Renal cortex interstitium (tissue), 11 donors: Measurements from ENCODE around the gene TMEM190. TPM values are rescaled to one million over a fixed set of nuclear protein-coding genes. Genes with fewer than 3 reads are reported as not detected.

Source experiments
- DNase-seq, 11 donors: peaks; one replicate each; pipeline ENCODE4 v3.0.0-alpha.2; 2013; ENCODE audit warnings: low read depth in 9 of 11, low spot score in 4 of 11; ENCODE audit errors: extremely low read depth in 1 of 11
- polyA plus RNA-seq, 3 donors: library from polyadenylated mRNA; unstranded; fragments of 120-200 nt; gene quantifications; one replicate each; pipeline ENCODE4 v1.2.1, GENCODE V29; 2013; ENCODE audit not compliant: insufficient read length in 3 of 3

Gene TMEM190
- polyA plus RNA-seq, 3 donors = 0.17 to 1.1 TPM; not detected in 1

DNA sequence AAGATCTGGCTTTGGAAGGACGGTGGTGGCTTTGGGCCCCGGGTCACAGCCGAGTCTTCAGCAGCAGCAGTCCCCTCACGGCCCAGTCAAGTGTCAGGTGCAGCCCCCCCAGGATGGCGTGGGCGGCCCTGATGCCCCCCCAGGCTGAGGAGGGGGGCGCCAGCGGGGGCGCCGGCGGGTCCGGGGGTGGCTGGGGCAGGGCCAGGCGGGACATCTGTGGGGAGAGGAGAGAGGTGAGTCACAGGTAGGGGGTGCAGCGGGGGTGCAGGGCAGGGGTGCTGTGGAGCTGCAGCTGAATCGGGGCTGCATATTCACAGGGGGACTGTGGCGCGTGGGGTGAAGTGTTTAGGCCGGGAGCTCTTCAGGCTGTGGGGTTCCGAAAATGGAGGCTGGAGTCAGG is 10.7 kb upstream of the TMEM190 start:
- no peak for DNase-seq

DNA sequence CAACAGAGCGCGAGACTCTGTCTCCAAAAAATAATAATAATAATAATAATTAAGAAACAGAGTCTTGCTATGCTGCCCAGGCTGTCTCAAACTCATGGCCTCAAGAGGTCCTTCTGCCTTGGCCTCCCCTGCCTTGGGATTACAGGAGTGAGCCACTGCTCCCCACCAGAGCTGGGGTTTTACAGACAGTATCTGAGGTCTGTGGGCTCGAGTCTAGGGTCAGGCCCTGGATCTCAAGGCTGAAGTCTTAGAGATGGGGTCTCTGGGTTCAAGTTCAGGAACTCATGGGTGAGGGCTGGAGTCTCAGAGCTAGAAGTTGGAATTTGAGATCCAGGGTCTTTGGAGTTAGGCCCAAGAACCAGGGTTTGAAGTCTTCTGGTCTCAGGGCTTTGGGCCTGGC is 9.8 kb upstream of the TMEM190 start:
- no peak for DNase-seq

DNA sequence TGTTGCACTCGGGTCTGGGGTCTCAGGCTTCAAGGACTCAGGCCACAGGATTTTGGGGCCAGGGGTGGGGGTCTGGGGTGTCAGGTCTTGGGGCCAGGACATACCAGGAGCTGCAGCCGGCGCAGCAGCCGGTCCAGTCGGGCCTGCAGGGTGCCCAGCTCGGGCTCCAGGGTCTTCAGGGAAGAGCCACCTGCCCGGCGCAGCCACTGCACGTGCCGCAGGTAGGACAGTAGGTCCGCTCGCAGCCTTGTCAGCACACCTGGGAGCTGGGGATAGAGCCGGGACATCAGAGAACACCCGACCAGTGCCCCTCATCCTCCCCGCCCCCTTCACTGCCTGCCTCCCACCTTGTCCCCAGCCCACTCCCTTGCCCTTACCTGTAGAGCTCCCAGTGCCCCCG is 8.5 kb upstream of the TMEM190 start:
- no peak for DNase-seq

DNA sequence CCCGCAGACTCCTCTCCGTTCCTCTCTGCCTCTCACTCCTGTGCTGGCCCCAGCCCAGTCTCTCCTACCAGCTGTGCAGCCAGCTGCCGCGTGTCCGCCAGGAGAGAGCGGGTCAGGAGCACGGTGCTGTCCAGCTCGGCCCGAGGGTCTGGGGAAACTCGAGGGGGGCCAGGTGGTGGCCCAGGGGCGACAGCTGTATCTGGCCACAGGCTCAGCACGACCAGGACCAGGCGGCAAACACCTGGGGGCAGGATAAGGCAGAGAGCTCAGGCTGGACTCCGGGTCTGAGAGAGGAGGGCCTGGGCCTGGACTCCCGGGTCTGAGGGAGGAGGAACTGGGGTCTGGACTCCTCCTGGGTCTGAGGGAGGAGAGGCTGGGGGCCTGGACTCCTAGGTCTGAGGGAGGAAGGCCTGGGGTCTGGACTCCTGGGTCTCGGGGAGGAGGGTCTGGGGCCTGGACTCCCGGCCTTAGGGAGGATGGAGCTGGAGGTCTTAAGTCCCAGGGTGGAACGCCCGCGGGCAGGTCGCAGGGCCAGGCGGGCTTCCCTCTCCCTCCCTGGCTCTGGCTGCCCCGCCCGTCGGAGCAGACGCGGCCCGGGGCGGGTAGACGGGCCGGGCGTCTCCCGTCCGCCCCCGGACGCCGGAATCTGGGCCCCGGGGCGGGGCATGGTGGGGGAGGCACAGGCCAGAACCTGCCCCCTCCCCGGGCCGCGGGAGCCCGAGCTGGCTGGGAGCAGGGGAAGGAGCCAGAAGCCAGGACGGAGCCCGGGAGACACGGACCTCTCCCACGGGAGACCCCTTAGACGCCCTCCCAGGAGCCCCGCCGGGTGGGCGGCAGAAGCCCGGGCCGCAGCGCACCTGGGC is 7.7 kb upstream of the TMEM190 start:
- no peak for DNase-seq

DNA sequence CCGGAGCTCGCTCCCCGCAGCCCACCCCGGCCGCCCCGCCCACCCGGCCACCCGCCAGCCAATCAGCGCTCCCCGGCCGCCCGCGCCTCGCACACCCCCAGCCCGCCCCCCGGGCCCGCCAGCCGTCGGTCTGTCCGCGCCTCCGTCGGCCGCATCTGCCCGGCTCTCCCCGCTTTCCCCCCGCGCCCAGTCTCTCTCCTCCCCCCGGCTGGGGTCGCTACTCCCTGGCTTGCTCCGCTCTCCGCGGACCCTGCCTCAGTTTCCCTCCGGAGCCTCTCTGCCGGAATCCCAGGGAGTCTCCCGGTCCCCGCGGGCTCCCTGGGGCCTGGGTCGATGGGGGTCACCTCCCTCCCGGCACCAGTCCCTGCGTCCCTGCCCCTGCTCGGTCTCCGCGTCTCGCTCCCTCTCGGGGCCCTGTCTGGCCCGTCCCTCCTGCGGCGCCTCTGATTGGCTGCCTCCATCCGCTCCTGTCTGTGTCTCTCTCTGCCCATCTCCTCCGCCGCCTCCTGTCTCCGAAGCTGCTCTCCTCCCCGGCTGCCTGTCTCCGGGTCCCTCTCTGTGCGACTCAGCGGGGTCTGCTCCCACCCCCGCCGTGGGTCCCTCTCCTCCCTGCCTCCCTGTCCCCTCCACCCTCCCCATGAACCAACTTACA is 6.8 kb upstream of the TMEM190 start:
- no peak for DNase-seq

DNA sequence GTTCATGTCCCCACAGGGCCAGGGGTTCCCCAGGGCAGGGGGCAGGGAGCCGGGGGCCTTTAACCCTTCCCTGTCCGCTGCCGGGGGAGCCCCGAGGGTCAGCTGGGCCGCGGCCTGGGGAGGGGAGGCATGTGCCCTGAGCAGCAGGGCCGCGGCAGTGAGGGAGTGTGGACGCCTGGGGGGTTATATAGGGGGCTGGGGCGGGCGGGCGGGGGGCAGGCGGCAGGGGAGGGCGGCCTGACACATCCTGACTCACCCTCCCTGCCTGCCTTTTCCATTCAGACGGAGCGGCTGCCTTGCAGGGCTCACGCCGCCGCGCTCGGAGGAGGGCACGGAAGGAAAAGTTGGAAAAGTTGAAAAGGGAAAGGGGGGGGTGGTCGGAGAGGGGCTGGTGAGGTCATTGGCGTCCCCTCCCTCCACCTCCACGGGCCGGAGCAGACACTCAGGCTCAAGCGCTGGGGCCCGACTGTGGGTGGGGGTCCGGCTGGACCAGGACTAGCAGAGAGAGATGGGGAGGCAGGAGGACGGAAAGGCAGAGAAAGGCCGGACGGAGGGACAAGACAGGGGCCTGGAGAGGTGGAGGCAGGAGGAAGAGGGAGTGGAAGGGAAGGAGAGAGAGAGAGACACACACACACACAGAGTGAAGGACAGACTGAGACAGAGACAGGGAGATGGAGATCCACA is 6.2 kb upstream of the TMEM190 start, which contains the start of gene IL11:
Gene IL11 (minus strand): TSS at position 159 of the 684 bp plus-strand sequence. CDS start 153 bp downstream, at position 6.
- DNase-seq = no peak

DNA sequence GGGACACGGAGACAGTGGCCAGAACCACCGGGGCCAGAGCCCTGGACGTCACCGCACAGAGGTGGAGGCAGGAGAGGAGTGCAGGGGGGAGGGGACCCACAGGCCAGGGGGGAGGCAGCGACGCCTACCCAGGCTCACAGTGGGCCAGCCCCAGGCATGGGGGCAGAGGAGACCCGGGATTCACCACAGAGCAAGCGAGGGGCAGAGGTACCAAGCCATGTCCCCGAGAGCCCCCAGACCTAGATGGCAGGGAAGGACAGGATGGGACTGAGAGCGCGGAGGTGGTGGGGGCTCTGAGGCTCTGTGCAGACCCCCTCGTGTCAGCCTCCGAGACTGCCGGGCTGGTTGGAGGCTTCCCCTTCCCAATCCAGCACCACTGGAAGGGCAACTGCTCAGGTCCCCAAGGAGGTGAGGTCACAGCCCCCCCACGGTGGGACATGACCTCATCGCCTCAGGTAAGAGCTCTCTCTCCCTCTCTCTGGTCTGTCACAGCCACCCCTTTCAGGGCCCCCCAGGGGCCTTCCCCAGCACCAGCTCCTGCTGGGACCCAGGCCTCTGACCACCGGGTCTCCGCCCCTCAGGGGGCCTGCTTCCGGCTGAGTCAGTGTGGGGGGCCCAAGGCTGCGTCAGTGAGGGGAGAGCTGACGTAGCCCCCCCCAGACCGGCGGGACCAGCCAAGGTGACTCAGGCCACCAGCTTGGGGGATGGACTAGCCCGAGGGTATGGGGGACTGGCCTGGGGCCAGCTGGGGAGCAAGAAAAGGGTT is 4.1 kb upstream of the TMEM190 start:
- no peak for DNase-seq

DNA sequence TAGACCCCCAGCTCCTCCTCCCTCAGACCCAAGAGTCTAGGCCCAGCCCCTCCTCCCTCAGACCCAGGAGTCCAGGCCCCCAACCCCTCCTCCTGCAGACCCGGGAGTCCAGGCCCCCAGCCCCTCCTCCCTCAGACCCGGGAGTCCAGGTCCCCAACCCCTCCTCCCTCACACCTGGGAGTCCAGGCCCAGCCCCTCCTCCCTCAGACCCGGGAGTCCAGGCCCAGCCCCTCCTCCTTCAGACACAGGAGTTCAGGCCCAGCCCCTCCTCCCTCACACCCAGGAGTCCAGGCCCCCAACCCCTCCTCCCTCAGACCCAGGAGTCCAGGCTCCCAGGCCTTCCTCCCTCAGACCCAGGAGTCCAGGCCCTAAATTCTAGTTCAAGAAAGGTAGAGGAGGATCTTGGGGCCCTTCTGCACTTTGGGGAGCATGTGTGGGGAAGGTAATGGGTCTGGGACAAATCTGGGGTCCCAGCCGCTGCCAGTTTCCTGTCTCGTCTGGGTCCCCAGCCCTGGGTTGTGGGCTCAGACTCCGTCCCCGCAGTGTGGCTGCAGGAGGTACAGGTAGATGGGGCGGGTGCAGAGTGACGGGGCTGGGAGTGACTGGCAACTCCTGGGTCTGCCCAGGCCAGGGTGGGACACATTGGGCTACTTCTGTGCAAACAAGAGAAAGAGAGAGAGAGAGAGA is 3.2 kb upstream of the TMEM190 start:
- no peak for DNase-seq

DNA sequence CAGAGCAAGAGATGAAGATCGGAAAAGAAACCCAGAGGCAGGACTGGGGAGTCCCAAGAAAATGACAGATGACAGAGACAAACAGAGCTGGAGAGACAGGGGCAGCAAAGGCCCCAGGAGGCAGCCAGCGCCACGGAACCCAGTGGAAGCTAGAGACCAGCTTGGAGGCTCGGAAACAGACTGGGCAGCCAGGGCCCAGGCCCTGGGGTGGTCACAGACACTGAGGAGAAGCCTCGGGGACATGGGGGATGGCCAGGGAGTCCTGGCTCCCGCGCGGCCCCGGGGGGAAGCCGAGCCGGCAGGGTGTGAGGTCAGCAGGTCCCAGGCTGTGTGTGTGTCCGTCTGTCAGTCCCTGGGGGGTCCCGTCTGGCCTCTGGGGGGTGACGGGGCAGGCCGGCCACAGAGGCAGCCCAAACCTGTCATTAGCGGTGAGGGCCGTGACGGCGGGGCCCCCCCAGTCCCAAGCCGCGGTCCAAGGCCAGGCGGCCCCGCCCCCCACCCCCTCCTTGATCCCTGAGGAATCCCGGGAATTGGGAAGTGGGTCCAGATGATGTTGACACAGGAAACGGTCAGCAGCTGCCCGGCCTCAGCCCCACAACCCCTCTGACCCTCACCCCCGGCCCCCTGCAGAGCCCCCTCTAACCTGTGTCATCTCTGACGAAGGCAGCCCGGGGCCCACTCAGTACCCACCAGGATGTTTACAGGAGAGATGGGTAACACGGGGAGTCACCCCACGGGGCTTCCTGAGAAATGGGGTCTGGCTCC is 2.5 kb upstream of the TMEM190 start:
- no peak for DNase-seq

DNA sequence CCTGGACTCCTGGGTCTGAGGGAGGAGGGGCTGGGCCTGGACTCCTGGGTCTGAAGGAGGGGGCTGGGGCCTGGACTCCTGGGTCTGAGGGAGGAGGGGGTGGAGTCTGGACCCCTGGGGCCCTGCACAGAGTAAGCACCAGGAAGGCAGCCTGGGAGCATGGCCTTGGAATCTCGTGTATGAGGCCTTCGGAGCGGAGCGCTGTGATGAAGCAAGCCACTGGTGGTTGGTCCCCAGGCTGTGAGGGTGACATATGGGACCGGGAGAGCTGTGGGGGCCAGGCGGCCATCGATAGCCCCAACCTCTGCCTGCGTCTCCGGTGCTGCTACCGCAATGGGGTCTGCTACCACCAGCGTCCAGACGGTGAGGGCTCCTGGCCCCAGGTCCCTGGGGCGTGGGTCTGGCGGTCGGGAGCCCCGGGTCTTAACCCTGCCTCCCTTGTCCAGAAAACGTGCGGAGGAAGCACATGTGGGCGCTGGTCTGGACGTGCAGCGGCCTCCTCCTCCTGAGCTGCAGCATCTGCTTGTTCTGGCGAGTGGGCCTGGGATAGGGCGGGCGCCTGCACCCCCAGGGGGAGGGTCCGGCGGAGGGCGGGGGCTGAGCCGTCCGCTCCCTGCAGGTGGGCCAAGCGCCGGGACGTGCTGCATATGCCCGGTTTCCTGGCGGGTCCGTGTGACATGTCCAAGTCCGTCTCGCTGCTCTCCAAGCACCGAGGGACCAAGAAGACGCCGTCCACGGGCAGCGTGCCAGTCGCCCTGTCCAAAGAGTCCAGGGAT is 918 bp downstream of the TMEM190 start:
- DNase-seq = no peak

DNA sequence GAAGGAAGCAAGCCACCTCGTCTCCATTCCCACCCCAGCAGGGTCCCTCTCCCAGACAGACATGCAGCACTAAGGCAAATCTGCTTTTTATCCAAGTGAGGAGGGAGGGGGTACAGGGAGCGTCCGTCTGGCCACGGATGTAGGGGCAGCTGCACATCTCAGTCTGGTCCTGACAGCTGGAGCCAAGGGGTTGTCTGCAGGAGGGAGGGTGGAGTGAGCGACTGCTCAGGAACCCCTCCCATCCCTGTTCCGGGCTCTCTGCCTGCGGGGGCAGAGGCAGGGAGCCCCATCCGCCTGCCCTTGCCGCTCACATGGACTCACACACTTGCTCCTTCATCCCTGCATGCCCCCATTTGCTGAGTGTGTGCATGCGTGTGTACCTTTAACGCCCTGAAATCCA is 2.5 kb downstream of the TMEM190 start:
- DNase-seq = no peak

DNA sequence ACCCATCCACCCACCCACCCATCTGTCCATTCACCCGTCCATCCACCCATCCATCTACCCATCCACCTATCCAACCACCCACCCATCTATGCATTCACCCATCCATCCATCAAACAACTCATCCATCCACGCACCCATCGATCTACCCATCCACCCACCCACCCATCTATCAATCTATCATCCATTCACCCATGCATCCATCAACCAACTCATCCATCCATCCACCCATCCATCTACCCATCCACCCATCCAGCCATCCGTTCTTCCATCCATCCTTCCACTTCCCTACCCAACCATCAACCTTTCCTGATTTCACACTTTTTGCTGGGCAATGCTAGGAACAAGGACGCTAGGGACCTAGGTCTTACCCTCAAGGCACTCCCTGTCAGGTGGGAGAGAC is 5.4 kb downstream of the TMEM190 start:
- no peak for DNase-seq

DNA sequence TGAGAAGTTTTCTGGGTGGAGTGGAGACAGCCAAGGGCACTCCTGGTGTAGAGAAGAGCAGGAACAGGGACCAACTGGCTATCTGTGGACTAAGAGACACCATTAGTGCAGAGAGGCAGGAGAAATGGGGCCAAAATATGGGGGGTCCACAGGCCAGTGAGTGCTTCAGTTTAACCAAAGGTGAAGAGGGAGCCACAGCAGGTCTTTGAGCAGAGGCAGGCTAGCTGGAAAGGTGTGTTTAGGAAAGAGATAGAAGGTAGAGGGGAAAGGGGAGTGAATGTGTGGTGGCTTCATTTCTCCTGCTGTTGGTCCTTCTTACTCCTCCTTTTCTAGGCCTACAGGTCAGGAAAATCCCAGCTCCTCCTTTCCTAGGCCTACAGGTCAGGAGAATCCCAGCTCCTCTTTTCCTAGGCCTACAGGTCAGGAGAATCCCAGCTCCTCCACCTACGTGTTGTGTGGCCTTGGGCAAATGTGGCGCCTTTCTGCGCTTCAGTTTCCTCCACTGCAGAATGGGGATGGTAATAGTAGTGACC is 6.0 kb downstream of the TMEM190 start:
- no peak for DNase-seq

DNA sequence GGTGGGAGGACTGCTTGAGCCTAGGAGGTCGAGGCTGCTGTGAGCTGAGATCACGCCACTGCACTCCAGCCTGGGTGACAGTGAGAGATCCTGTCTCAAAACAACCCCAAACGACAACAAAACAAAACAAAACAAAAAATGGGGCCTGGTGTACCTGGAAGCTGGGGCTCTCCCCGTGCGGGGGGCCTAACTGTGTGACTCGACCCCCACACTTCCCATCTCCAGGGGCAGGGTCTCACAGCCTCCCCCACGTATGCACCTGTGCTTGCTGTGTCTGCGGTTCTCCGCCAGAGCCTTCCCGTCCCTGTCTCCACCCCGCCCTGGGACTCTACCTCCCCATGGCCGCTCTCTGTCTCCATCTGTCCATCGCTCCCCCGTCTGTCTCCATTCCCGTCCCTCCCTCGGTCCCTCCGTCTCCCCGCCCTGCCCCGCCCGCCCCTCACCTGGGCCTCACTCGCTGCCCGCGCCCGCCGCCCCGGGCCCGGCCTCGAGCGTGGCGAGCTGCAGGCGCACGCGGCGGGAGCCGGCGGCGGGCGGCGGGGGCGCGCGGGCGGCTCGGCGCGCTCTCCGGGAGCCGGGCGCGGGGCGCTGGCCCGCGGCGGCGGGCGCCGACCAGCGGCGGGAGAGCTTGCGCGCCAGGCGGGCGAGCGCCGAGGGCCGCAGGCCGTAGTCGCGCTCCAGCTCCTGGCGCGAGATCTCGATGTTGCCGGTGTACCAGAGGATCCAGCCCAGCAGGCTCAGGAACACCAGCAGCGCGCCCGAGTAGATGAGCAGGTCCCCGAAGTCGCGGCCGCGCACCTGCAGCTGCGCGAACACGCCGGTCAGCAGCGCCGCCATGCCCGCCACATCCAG is 6.9 kb downstream of the TMEM190 start:
- DNase-seq = peak in 1 of 11 donors; percentile 65

DNA sequence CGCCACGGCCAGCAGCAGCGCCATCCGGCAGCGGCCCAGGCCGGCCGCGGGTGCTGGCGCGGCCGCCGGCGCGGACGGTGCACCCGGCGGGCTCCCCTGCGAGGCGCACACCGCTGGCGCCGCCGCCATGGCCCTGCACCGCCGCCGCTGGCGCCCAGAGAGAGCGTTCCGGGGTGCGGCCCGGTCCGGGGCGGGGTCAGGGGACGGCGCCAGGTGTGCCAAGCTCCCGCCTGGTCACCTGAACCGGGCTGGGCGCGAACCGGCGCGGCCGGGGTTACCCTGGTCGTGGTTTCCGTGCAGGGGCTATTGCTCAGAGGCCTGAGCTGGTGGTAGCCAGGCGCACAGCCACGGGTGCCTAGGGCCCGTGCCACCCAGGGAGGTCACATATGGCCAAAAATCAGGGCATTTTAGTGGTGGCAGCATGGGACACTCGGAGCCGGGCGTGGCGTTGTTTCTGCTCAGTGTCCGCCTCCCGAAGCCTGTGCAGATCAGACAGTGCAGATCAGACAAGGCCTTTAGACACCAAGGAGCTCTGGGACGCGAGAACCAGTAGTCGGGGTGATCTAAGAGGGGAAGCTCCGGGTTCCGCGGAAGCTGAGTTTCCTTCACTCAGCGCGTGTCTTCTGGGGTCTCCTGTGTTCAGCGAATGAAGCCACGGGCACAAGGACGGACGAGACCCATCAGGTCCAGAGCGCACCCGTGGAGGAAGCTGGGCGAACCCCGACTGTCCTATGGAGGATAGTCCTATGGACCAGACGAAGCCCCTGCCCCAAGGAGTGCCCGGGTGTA is 7.7 kb downstream of the TMEM190 start, which contains the start of gene TMEM238:
Gene TMEM238 (minus strand): TSS at position 162 of the 789 bp plus-strand sequence. CDS start 33 bp downstream, at position 129.
- DNase-seq = no peak
